Central memory CD8-positive, alpha-beta T cell (primary cell): ENCODE data around the gene RAB28.

Source experiments
- ATAC-seq: fragments of 150-1000 bp; cut with Tn5 transposase; replicated peaks from 2 replicates; pipeline ENCODE4 v1.10.0; 2022; ENCODE audit warnings: mild to moderate bottlenecking, moderate FRiP score, moderate number of reproducible peaks; ENCODE audit not compliant: poor library complexity, severe bottlenecking; ENCODE audit errors: extremely low read depth
- DNase-seq, 2 donors: peaks; one replicate each; pipeline ENCODE4 v3.0.0; 2021; ENCODE audit warnings: low spot score in 2 of 2
- H3K27ac Mint-ChIP-seq: one replicate; pipeline ENCODE4 v1.8.0; 2022; ENCODE audit warnings: low read depth, mild to moderate bottlenecking, moderate library complexity, mixed read lengths
- H3K27me3 Mint-ChIP-seq: one replicate; pipeline ENCODE4 v1.8.0; 2022; ENCODE audit warnings: mixed read lengths
- H3K36me3 Mint-ChIP-seq: one replicate; pipeline ENCODE4 v1.8.0; 2022; ENCODE audit warnings: mild to moderate bottlenecking, moderate library complexity, mixed read lengths; ENCODE audit not compliant: insufficient read depth
- H3K4me1 Mint-ChIP-seq: one replicate; pipeline ENCODE4 v1.8.0; 2022; ENCODE audit warnings: mixed read lengths
- H3K4me3 Mint-ChIP-seq: one replicate; pipeline ENCODE4 v1.8.0; 2022; ENCODE audit warnings: mild to moderate bottlenecking, moderate library complexity, mixed read lengths
- H3K9me3 Mint-ChIP-seq: one replicate; pipeline ENCODE4 v1.8.0; 2022; ENCODE audit warnings: mixed read lengths

Gene RAB28

GRCh38 chr4:13464543-13464942 lies 19.6 kb downstream of the RAB28 start:
- H3K9me3 Mint-ChIP-seq = no peaks in the 10 kb centered on the region
- no peak overlapping the region for H3K27ac Mint-ChIP-seq
- H3K4me1 Mint-ChIP-seq = peaks cover 24% of the 10 kb centered on the region
- ATAC-seq (no peak), DNase-seq (no peak)
- H3K36me3 Mint-ChIP-seq = peaks cover 5% of the 10 kb centered on the region
- no peaks in the 10 kb centered on the region for H3K27me3 Mint-ChIP-seq
- no peak overlapping the region for H3K4me3 Mint-ChIP-seq

DNA sequence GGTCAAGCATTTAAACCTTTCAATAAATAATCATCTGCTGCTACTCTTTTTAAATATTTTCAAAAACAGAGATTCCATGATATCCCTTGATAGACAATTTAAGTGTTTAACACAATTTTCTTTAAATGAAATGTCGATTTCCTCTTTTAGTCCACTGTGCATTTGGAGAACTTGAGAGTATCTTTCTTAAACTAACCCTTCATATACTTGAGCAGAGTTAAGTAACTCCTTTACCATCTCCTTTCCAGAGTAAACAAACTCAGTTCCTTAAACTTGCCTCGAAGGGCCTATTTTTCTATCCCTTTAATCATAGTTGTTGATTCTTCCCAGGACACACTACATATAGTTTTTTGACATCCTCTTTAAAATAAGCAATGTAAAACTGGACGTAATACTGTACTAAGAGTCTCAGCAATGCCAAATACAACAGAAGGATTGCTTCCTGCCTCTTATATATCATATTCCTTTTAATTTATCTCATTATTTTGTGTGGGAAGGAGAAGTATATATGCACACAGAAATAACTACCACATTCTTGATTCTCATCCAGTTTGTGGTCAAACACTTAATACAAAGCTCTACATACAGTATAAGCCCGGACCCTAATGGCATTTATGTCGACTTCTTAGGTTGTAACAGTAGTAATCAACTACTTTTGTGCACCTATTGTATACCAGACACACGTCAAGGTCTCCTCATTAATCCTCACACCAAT lies 22.8 kb downstream of the RAB28 start:
- ATAC-seq = no peak
- H3K36me3 Mint-ChIP-seq = peaks cover 6% of the 10 kb centered on the region
- H3K9me3 Mint-ChIP-seq = no peaks in the 10 kb centered on the region
- DNase-seq = no peak
- H3K27me3 Mint-ChIP-seq = no peaks in the 10 kb centered on the region
- H3K4me3 Mint-ChIP-seq = no peak overlapping the region
- H3K27ac Mint-ChIP-seq = no peak overlapping the region
- H3K4me1 Mint-ChIP-seq = peaks cover 11% of the 10 kb centered on the region

DNA sequence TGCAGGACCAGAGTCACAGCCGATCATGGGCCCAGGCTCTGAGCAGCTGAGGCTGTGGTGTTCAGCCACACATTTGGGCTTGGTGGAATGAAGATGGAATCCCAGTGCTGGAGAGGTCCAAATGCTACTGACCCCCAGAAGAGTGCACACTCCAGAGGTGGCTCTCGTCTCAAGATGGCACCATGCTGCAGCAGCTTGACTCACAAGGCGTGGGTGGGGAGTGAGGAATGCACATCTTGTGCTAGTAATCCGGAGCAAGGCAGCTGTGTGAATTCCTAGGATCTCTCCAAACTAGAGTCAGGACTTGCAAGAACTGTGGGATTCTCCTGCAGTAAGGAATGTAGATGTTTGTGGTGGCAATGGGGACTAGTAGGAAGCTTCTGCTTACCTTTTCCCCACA lies 28.7 kb downstream of the RAB28 start:
- Mint-ChIP-seq H3K27ac (no peak overlapping the region), H3K4me1 (peaks cover 20% of the 10 kb centered on the region), H3K36me3 (peaks cover 9% of the 10 kb centered on the region), H3K9me3 (peaks cover 6% of the 10 kb centered on the region), H3K4me3 (no peak overlapping the region), H3K27me3 (no peaks in the 10 kb centered on the region)
- DNase-seq (no peak), ATAC-seq (no peak)

- Mint-ChIP-seq H3K27me3 (no peaks in the 10 kb centered on the region), H3K4me1 (peaks cover 20% of the 10 kb centered on the region), H3K36me3 (peaks cover 8% of the 10 kb centered on the region), H3K4me3 (no peak overlapping the region), H3K27ac (no peak overlapping the region), H3K9me3 (peaks cover 6% of the 10 kb centered on the region)
- no peak for ATAC-seq
- DNase-seq = no peak
These were observed 29.4 kb downstream of the RAB28 start for GRCh38 chr4:13454786-13455185.

DNA sequence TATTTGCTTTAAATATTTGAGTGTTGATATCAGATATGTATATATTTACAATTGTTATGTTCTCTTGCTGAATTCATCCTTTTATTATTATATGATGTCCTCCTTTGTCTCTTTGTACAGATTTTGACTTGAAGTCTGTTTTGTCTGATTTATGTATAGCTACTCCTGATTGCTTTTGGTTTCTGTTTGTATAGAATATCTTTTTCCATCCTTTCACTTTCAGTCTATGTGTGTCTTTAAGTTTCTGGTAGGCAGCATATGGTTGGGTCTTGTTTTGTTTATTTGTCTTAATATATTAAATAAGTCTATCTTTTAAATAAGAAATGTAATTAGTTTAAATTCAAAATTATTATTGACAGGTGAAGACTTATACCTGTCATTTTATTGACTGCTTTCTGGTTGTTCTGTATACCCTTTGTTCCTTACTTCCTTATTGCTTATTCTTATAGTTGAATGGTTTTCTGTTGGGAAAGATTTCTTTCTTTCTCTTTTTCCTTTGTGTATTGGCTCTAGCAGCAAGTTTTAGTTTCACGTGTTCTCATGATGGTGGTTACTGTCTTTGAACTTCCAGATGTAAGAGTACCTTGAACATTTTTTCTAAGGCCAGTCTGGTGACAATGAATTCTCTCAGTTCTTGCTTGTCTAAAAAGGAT lies 31.1 kb downstream of the RAB28 start:
- no peaks in the 10 kb centered on the region for H3K27me3 Mint-ChIP-seq
- DNase-seq (no peak), ATAC-seq (no peak)
- peak overlapping the region; percentile 9 for H3K27ac Mint-ChIP-seq
- peaks cover 6% of the 10 kb centered on the region for H3K9me3 Mint-ChIP-seq
- H3K36me3 Mint-ChIP-seq = peaks cover 6% of the 10 kb centered on the region
- peaks cover 20% of the 10 kb centered on the region for H3K4me1 Mint-ChIP-seq
- no peak overlapping the region for H3K4me3 Mint-ChIP-seq

- DNase-seq (no peak), ATAC-seq (no peak)
- H3K9me3 Mint-ChIP-seq = peaks cover 6% of the 10 kb centered on the region
- H3K36me3 Mint-ChIP-seq = peaks cover 11% of the 10 kb centered on the region
- no peak overlapping the region for H3K4me3 Mint-ChIP-seq
- no peaks in the 10 kb centered on the region for H3K27me3 Mint-ChIP-seq
- peaks cover 26% of the 10 kb centered on the region for H3K4me1 Mint-ChIP-seq
- no peak overlapping the region for H3K27ac Mint-ChIP-seq
These were observed 34.5 kb downstream of the RAB28 start for GRCh38 chr4:13449590-13449989.

GRCh38 chr4:13445841-13446790 lies 38.0 kb downstream of the RAB28 start:
- Mint-ChIP-seq H3K27me3 (no peaks in the 10 kb centered on the region), H3K9me3 (no peaks in the 10 kb centered on the region), H3K36me3 (peaks cover 8% of the 10 kb centered on the region), H3K4me1 (peaks cover 6% of the 10 kb centered on the region), H3K4me3 (no peak overlapping the region), H3K27ac (no peak overlapping the region)
- ATAC-seq (no peak), DNase-seq (no peak)

DNA sequence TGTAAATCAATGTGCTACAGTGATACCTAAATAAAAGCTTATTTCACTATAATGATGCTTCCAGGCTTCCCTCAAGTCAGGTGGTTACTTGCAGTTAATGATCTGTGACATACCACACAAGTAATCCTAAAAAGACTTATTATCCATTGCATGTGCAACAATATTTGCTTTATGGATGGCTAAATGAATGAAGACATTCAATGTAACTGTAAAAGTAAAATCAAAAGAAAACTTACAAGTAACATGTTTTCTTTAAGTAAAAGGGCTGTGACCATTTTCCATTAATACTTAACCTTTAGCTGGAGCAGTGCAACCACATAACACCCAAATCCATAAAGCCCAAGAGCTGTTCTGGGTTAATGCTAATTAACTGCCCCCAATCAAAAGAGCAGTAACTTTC lies 42.6 kb downstream of the RAB28 start:
- no peaks in the 10 kb centered on the region for H3K9me3 Mint-ChIP-seq
- peaks cover 16% of the 10 kb centered on the region for H3K4me1 Mint-ChIP-seq
- no peak for DNase-seq
- peaks cover 5% of the 10 kb centered on the region for H3K36me3 Mint-ChIP-seq
- no peak overlapping the region for H3K4me3 Mint-ChIP-seq
- H3K27ac Mint-ChIP-seq = no peak overlapping the region
- no peak for ATAC-seq
- H3K27me3 Mint-ChIP-seq = no peaks in the 10 kb centered on the region

DNA sequence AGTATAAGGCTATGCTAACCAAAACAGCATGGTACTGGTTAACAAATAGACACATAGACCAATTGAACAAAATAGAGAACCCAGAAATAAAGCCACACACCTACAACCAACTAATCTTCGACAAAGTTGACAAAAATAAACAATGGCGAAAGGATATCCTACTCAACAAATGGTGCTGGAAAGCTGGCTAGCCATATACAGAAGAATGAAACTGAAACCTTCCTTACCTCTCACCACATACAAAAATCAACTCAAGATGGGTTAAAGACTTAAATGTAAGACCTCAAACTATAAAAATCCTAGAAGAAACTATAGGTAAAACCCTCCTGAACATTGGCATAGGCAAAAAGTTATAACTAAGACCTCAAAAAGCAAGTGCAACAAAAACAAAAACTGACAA lies 47.2 kb downstream of the RAB28 start:
- peaks cover 2% of the 10 kb centered on the region for H3K36me3 Mint-ChIP-seq
- no peaks in the 10 kb centered on the region for H3K27me3 Mint-ChIP-seq
- peaks cover 5% of the 10 kb centered on the region for H3K9me3 Mint-ChIP-seq
- H3K27ac Mint-ChIP-seq = no peak overlapping the region
- ATAC-seq (no peak), DNase-seq (no peak)
- no peak overlapping the region for H3K4me3 Mint-ChIP-seq
- peaks cover 49% of the 10 kb centered on the region for H3K4me1 Mint-ChIP-seq

- ATAC-seq (no peak), DNase-seq (no peak)
- Mint-ChIP-seq H3K27ac (no peak overlapping the region), H3K27me3 (no peaks in the 10 kb centered on the region), H3K9me3 (peaks cover 5% of the 10 kb centered on the region), H3K4me3 (no peak overlapping the region), H3K4me1 (peaks cover 82% of the 10 kb centered on the region), H3K36me3 (peaks cover 5% of the 10 kb centered on the region)
These were observed 51.7 kb downstream of the RAB28 start for GRCh38 chr4:13432453-13432852.

- peaks cover 3% of the 10 kb centered on the region for H3K36me3 Mint-ChIP-seq
- no peak overlapping the region for H3K27ac Mint-ChIP-seq
- ATAC-seq (no peak), DNase-seq (no peak)
- H3K27me3 Mint-ChIP-seq = no peaks in the 10 kb centered on the region
- H3K4me3 Mint-ChIP-seq = no peak overlapping the region
- H3K9me3 Mint-ChIP-seq = peaks cover 2% of the 10 kb centered on the region
- H3K4me1 Mint-ChIP-seq = peaks cover 71% of the 10 kb centered on the region
These were observed 53.1 kb downstream of the RAB28 start for GRCh38 chr4:13430834-13431568.

DNA sequence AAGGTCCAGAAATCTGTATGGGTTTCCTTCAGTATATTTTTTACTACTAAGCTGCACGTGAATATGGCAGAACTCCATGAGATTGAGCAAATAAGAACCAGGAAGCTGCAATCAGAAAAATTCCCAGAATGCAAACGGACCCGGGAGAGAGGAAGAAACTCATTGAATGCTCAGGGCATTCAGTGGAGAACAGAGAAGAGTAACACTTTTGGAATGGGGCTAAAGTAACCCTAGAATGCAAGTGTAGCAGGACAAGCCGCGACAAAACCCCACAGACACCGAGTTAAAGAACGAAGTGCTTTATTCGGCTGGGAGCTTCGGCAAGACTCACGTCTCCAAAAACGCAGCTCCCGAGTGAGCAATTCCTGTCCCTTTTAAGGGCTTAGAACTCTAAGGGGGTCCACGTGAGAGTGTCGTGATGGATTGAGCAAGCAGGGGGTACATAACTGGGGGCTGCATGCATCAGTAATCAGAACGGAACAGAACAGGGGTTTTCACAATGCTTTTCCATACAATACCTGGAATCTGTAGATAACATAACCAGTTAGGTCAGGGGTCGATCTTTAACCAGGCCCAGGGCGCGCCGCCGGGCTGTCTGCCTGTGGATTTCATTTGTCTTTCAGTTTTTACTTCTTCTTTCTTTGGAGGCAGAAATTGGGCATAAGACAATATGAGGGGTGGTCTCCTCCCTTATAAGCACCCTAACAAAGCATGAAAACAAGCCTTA lies 56.4 kb downstream of the RAB28 start:
- H3K36me3 Mint-ChIP-seq = peaks cover 9% of the 10 kb centered on the region
- no peak overlapping the region for H3K27ac Mint-ChIP-seq

More for the DNA sequence above, 56.4 kb downstream of the RAB28 start:
- Mint-ChIP-seq H3K4me3 (no peak overlapping the region), H3K9me3 (no peaks in the 10 kb centered on the region), H3K4me1 (peaks cover 46% of the 10 kb centered on the region), H3K27me3 (no peaks in the 10 kb centered on the region)
- no peak for DNase-seq
- no peak for ATAC-seq
